Duodenal mucosa (tissue), 2 donors: ENCODE results near the gene UBAC2.
A peak's percentile ranks its signal among the peaks of the same experiment; 100 is the strongest.
"Not testable (repeated sequence)": the region's sequence is repeated elsewhere in the genome, so short reads cannot be mapped to it uniquely, and the experiment has no call there.

ENCODE experiments used
- H3K27ac ChIP-seq: one replicate; pipeline ENCODE4 v1.7.0; 2013; ENCODE audit warnings: low read depth, low read length
- H3K27me3 ChIP-seq, 2 donors: one replicate each; pipeline ENCODE4 v1.7.0; 2013; ENCODE audit warnings: low read length in 2 of 2, control low read depth in 1 of 2; ENCODE audit not compliant: insufficient read depth in 2 of 2, control insufficient read depth in 1 of 2
- H3K36me3 ChIP-seq, 2 donors: one replicate each; pipeline ENCODE4 v1.7.0; 2013; ENCODE audit warnings: low read length in 2 of 2, control low read depth in 1 of 2; ENCODE audit not compliant: insufficient read depth in 2 of 2, control insufficient read depth in 1 of 2
- H3K4me1 ChIP-seq, 2 donors: one replicate each; pipeline ENCODE4 v1.7.0; 2013; ENCODE audit warnings: low read length in 2 of 2, control low read depth in 1 of 2; ENCODE audit not compliant: insufficient read depth in 2 of 2, control insufficient read depth in 1 of 2
- H3K4me3 ChIP-seq, 2 donors: one replicate each; pipeline ENCODE4 v1.7.0; 2013; ENCODE audit warnings: low read length in 2 of 2, low read depth in 1 of 2
- H3K9ac ChIP-seq, 2 donors: one replicate each; pipeline ENCODE4 v1.7.0; 2013; ENCODE audit warnings: low read length in 2 of 2, low read depth in 1 of 2
- H3K9me3 ChIP-seq, 2 donors: one replicate each; pipeline ENCODE4 v1.7.0; 2013; ENCODE audit warnings: low read length in 2 of 2, control low read depth in 1 of 2; ENCODE audit not compliant: control insufficient read depth in 1 of 2

The UBAC2 gene

GRCh38 chr13:99199541-99200431, 868 bp upstream of the UBAC2 start:
- H3K4me1 ChIP-seq, result peaks cover 34 to 45% of the 10 kb centered on the region in 2 donors
- H3K27ac ChIP-seq, result peak overlapping the region; percentile 98
- peak overlapping the region; percentile 81 to 91 for H3K4me3 ChIP-seq
- H3K9ac ChIP-seq, result peak overlapping the region; percentile 96
- H3K36me3 ChIP-seq, result no peaks in the 10 kb centered on the region
- H3K9me3 ChIP-seq, result no peaks in the 10 kb centered on the region
- peaks cover 0 to 3% of the 10 kb centered on the region in 2 donors for H3K27me3 ChIP-seq

GRCh38 chr13:99203601-99204579, 3.2 kb downstream of the UBAC2 start:
- Histone ChIP-seq H3K4me3 (no peak overlapping the region), H3K27ac (no peak overlapping the region), H3K27me3 (peaks cover 0 to 3% of the 10 kb centered on the region in 2 donors), H3K4me1 (peaks cover 17 to 29% of the 10 kb centered on the region in 2 donors), H3K36me3 (peaks cover 0 to 19% of the 10 kb centered on the region in 2 donors), H3K9me3 (no peaks in the 10 kb centered on the region), H3K9ac (peak overlapping the region in 1 of 2 donors; percentile 1)

GRCh38 chr13:99205621-99206220, 5.1 kb downstream of the UBAC2 start:
- Histone ChIP-seq H3K4me3 (no peak overlapping the region), H3K9me3 (no peaks in the 10 kb centered on the region), H3K27me3 (peaks cover 0 to 3% of the 10 kb centered on the region in 2 donors), H3K4me1 (peaks cover 10 to 22% of the 10 kb centered on the region in 2 donors), H3K36me3 (peaks cover 0 to 19% of the 10 kb centered on the region in 2 donors), H3K9ac (no peak overlapping the region), H3K27ac (no peak overlapping the region)

- Histone ChIP-seq H3K9me3 (no peaks in the 10 kb centered on the region), H3K9ac (no peak overlapping the region), H3K27ac (no peak overlapping the region), H3K27me3 (peaks cover 0 to 3% of the 10 kb centered on the region in 2 donors), H3K4me3 (no peak overlapping the region), H3K36me3 (peaks cover 0 to 23% of the 10 kb centered on the region in 2 donors), H3K4me1 (peaks cover 10 to 22% of the 10 kb centered on the region in 2 donors)
Observed at GRCh38 chr13:99206226-99206625, 5.6 kb downstream of the UBAC2 start.

- Histone ChIP-seq H3K27me3 (peaks cover 0 to 3% of the 10 kb centered on the region in 2 donors), H3K27ac (no peak overlapping the region), H3K4me1 (peaks cover 10 to 22% of the 10 kb centered on the region in 2 donors), H3K36me3 (peaks cover 0 to 23% of the 10 kb centered on the region in 2 donors), H3K9me3 (no peaks in the 10 kb centered on the region), H3K9ac (no peak overlapping the region), H3K4me3 (no peak overlapping the region)
Observed at GRCh38 chr13:99206873-99207272, 6.2 kb downstream of the UBAC2 start.

- no peaks in the 10 kb centered on the region for H3K9me3 ChIP-seq
- no peak overlapping the region for H3K27ac ChIP-seq
- no peak overlapping the region for H3K9ac ChIP-seq
- no peak overlapping the region for H3K4me3 ChIP-seq
- H3K27me3 ChIP-seq, result peaks cover 0 to 3% of the 10 kb centered on the region in 2 donors
- peaks cover 0 to 23% of the 10 kb centered on the region in 2 donors for H3K36me3 ChIP-seq
- peaks cover 9 to 18% of the 10 kb centered on the region in 2 donors for H3K4me1 ChIP-seq
Observed at GRCh38 chr13:99207511-99207910, 6.9 kb downstream of the UBAC2 start.

- Histone ChIP-seq H3K4me3 (no peak overlapping the region), H3K27me3 (peaks cover 0 to 3% of the 10 kb centered on the region in 2 donors), H3K4me1 (peaks cover 6 to 14% of the 10 kb centered on the region in 2 donors), H3K9ac (no peak overlapping the region), H3K36me3 (peaks cover 0 to 23% of the 10 kb centered on the region in 2 donors), H3K9me3 (no peaks in the 10 kb centered on the region), H3K27ac (no peak overlapping the region)
Observed at GRCh38 chr13:99208185-99208584, 7.5 kb downstream of the UBAC2 start.

- no peak overlapping the region for H3K4me3 ChIP-seq
- H3K4me1 ChIP-seq, result peaks cover 0 to 6% of the 10 kb centered on the region in 2 donors
- H3K27me3 ChIP-seq, result no peaks in the 10 kb centered on the region
- no peaks in the 10 kb centered on the region for H3K9me3 ChIP-seq
- H3K9ac ChIP-seq, result no peak overlapping the region
- peaks cover 0 to 23% of the 10 kb centered on the region in 2 donors for H3K36me3 ChIP-seq
- H3K27ac ChIP-seq, result no peak overlapping the region
Observed at GRCh38 chr13:99208845-99209527, 8.3 kb downstream of the UBAC2 start.

- H3K9me3 ChIP-seq, H3K4me3 ChIP-seq, H3K27me3 ChIP-seq, H3K27ac ChIP-seq, H3K4me1 ChIP-seq, H3K9ac ChIP-seq: not testable (repeated sequence)
- peaks cover 0 to 25% of the 10 kb centered on the region in 2 donors for H3K36me3 ChIP-seq
Observed at GRCh38 chr13:99210627-99211026, 10.0 kb downstream of the UBAC2 start.
